HCT116 (cell line): ENCODE data around the gene OTOGL. TPM values are rescaled to one million over a fixed set of nuclear protein-coding genes. Genes with fewer than 3 reads are reported as not detected.
"Not testable (repeated sequence)": the region's sequence is repeated elsewhere in the genome, so short reads cannot be mapped to it uniquely, and the experiment has no call there.

Source experiments
- ATAC-seq: fragments of 200-7000 bp; cut with Tn5 transposase; 2 replicates; pipeline ENCODE4 v1.9.1; 2020; ENCODE audit warnings: mild to moderate bottlenecking, moderate library complexity
- BruUV-seq: library from RNA; stranded (reverse); fragments of 400-500 nt; replicated peaks from 2 replicates; lab custom pipeline; 2021; lab: Mats Ljungman, UMichigan
- CTCF ChIA-PET: fragments of 300-600 bp; sonication (Branson Sonifier 250); formaldehyde crosslinking; loops from one replicate; lab custom pipeline; 2021; ENCODE audit warnings: antibody characterized with exemption; lab: Charles Lee
- POLR2A ChIA-PET: fragments of 300-600, 350-600 bp; sonication (Branson Sonifier 250); formaldehyde crosslinking; loops from one replicate; lab custom pipeline; 2021; ENCODE audit warnings: antibody characterized with exemption; lab: Charles Lee
- RAD21 ChIA-PET, 2 experiments: fragments of 300-600 bp; sonication (Branson Sonifier 250); formaldehyde crosslinking; loops; one replicate each; lab custom pipeline; 2023; ENCODE audit warnings: low total read pairs in 2 of 2; ENCODE audit not compliant: uncharacterized antibody in 2 of 2, unreplicated experiment in 2 of 2, low non-redundant PET in 1 of 2; lab: Charles Lee
- DNase-seq: peaks from one replicate; pipeline ENCODE4 v3.0.0-alpha.2; 2010; ENCODE audit warnings: low read depth, low spot score
- H2AFZ ChIP-seq: fragments of 200-600 bp; shearing (Covaris generic), sonication (generic); 2 replicates; pipeline ENCODE4 v1.6.1; 2017; ENCODE audit warnings: low read depth, mixed run types, mixed read lengths, antibody characterized with exemption, low read length; ENCODE audit not compliant: poor library complexity, severe bottlenecking
- H3K27ac ChIP-seq: 2 replicates; pipeline ENCODE4 v1.5.1; 2012; ENCODE audit warnings: low read depth, low read length
- H3K27me3 ChIP-seq: fragments of 200-600 bp; sonication (generic); 2 replicates; pipeline ENCODE4 v1.6.1; 2016; ENCODE audit warnings: mixed run types, low read length, mixed read lengths; ENCODE audit not compliant: insufficient read depth
- H3K36me3 ChIP-seq, 2 experiments: fragments of 200-500 bp in 1 of 2; fragments of 200-600 bp in 1 of 2; sonication (Bioruptor generic) in 1 of 2; sonication (generic) in 1 of 2; 2 replicates each; pipeline versions ENCODE4 v1.5.1 to v1.6.1; 2014 to 2016; ENCODE audit warnings: low read length in 2 of 2, inconsistent platforms in 1 of 2, mixed read lengths in 1 of 2, mixed run types in 1 of 2; ENCODE audit not compliant: insufficient read depth in 2 of 2, control insufficient read depth in 1 of 2
- H3K4me1 ChIP-seq, 2 experiments: fragments of 200-600 bp in 1 of 2; sonication (generic) in 1 of 2; 2 replicates each; pipeline versions ENCODE4 v1.5.1 to v1.6.1; 2012 to 2017; ENCODE audit warnings: low read length in 2 of 2, inconsistent platforms in 1 of 2, mild to moderate bottlenecking in 1 of 2, mixed read lengths in 1 of 2, mixed run types in 1 of 2, moderate library complexity in 1 of 2; ENCODE audit not compliant: insufficient read depth in 2 of 2, control insufficient read depth in 1 of 2
- H3K4me2 ChIP-seq: fragments of 200-600 bp; sonication (generic); 2 replicates; pipeline ENCODE4 v1.6.1; 2017; ENCODE audit warnings: mixed run types, low read length, mixed read lengths
- H3K4me3 ChIP-seq, 2 experiments: fragments of 200-600 bp in 1 of 2; sonication (generic) in 1 of 2; replicated peaks in 1 of 2; 2 replicates each; pipeline ENCODE4 v1.5.1; 2011 to 2016; ENCODE audit warnings: low read length in 2 of 2, control low read depth in 1 of 2, low read depth in 1 of 2, mild to moderate bottlenecking in 1 of 2, mixed read lengths in 1 of 2, mixed run types in 1 of 2
- H3K79me2 ChIP-seq: fragments of 200-600 bp; sonication (generic); 2 replicates; pipeline ENCODE4 v1.6.1; 2017; ENCODE audit warnings: mild to moderate bottlenecking, mixed run types, low read length, moderate library complexity, mixed read lengths; ENCODE audit not compliant: insufficient read depth
- H3K9ac ChIP-seq: fragments of 200-600 bp; sonication (generic); 2 replicates; pipeline ENCODE4 v1.6.1; 2016; ENCODE audit warnings: low read length, mixed read lengths
- H3K9me2 ChIP-seq: fragments of 200-600 bp; sonication (generic), shearing (Covaris generic); 2 replicates; pipeline ENCODE4 v1.6.1; 2017; ENCODE audit warnings: mixed run types, mild to moderate bottlenecking, moderate library complexity; ENCODE audit not compliant: insufficient read depth
- H3K9me3 ChIP-seq, 2 experiments: fragments of 200-500 bp in 1 of 2; fragments of 200-600 bp in 1 of 2; sonication (Bioruptor generic) in 1 of 2; sonication (generic) in 1 of 2; 2 replicates each; pipeline ENCODE4 v1.6.1; 2014 to 2017; ENCODE audit warnings: low read length in 2 of 2, mixed read lengths in 2 of 2, inconsistent platforms in 1 of 2, low read depth in 1 of 2, mild to moderate bottlenecking in 1 of 2, mixed run types in 1 of 2, moderate library complexity in 1 of 2; ENCODE audit not compliant: control insufficient read depth in 1 of 2, insufficient read depth in 1 of 2
- H4K20me1 ChIP-seq: fragments of 200-600 bp; sonication (generic), shearing (Covaris generic); 2 replicates; pipeline ENCODE4 v1.6.1; 2017; ENCODE audit warnings: mixed run types, mild to moderate bottlenecking, moderate library complexity; ENCODE audit not compliant: insufficient read depth
- CEBPB ChIP-seq: IDR thresholded peaks from 2 replicates; pipeline ENCODE4 v1.6.1; 2012; ENCODE audit warnings: low read depth
- EGR1 ChIP-seq: IDR thresholded peaks from 2 replicates; pipeline ENCODE4 v1.6.1; 2012; ENCODE audit warnings: low read depth
- ELF1 ChIP-seq: IDR thresholded peaks from 2 replicates; pipeline ENCODE4 v1.6.1; 2012; ENCODE audit warnings: low read depth, borderline replicate concordance
- EZH2 ChIP-seq: fragments of 200-600 bp; sonication (generic); IDR thresholded peaks from 2 replicates; pipeline ENCODE4 v1.6.1; 2017; ENCODE audit warnings: antibody characterized with exemption, mixed run types
- JUND ChIP-seq: IDR thresholded peaks from 2 replicates; pipeline ENCODE4 v1.6.1; 2012
- POLR2A ChIP-seq: IDR thresholded peaks from 2 replicates; pipeline ENCODE4 v1.7.0; 2011; ENCODE audit warnings: borderline replicate concordance; ENCODE audit not compliant: insufficient read depth, insufficient read length; ENCODE audit errors: extremely low read depth
- POLR2AphosphoS5 ChIP-seq: IDR thresholded peaks from 2 replicates; pipeline ENCODE4 v1.6.1; 2011; ENCODE audit warnings: mild to moderate bottlenecking, low read depth, low read length, moderate library complexity
- RAD21 ChIP-seq: IDR thresholded peaks from 2 replicates; pipeline ENCODE4 v1.6.1; 2012; ENCODE audit warnings: low read depth, mild to moderate bottlenecking
- SP1 ChIP-seq: IDR thresholded peaks from 2 replicates; pipeline ENCODE4 v1.6.1; 2012; ENCODE audit warnings: low read depth
- SRF ChIP-seq: IDR thresholded peaks from 2 replicates; pipeline ENCODE4 v1.6.1; 2012; ENCODE audit warnings: low read depth
- TCF7L2 ChIP-seq: IDR thresholded peaks from 2 replicates; pipeline ENCODE4 v1.7.0; 2011; ENCODE audit warnings: borderline replicate concordance, inconsistent platforms; ENCODE audit not compliant: insufficient read depth, insufficient read length; ENCODE audit errors: extremely low read depth
- intact Hi-C: fragments of 100-400 bp; cut with micrococcal nuclease; formaldehyde crosslinking; loops from 2 replicates; pipeline ENCODE4 v1.10.0; 2022
- total RNA-seq: library from RNA; stranded (reverse); gene quantifications from one replicate; pipeline ENCODE4 v1.2.1, GENCODE V29; 2021; ENCODE audit not compliant: unreplicated experiment
- TF ChIP-seq, protein P1 (sequence below): IDR thresholded peaks from 2 replicates; pipeline ENCODE4 v1.6.1; 2012
- TF ChIP-seq, protein P2 (sequence below): IDR thresholded peaks from 2 replicates; pipeline ENCODE4 v1.6.1; 2012; ENCODE audit warnings: low read depth

OTOGL gene
- total RNA-seq, 1 experiment from 2014 or later = not detected

DNA sequence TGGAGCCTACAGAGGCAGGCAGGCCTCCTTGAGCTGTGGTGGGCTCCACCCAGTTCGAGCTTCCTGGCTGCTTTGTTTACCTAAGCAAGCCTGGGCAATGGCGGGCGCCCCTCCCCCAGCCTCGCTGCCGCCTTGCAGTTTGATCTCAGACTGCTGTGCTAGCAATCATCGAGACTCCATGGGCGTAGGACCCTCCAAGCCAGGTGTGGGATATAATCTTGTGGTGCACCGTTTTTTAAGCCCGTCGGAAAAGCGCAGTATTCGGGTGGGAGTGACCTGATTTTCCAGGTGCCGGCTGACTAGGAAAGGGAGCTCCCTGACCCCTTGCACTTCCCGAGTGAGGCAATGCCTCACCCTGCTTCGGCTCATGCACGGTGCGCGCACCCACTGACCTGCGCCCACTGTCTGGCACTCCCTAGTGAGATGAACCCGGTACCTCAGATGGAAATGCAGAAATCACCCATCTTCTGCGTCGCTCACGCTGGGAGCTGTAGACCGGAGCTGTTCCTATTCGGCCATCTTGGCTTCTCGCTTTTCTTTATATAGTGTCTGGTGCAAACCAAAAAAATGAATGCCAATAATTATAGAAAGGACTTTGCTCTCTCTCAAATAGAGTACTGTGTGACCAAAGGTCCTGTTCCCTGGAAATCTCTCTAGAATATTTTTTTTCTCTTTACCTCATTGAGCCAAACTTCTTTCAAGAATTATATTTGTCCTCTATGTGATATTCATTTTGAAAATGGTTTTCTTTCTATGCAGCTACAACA is 50.4 kb downstream of the OTOGL start:
- not testable (repeated sequence) for H3K27ac ChIP-seq, BruUV-seq

DNA sequence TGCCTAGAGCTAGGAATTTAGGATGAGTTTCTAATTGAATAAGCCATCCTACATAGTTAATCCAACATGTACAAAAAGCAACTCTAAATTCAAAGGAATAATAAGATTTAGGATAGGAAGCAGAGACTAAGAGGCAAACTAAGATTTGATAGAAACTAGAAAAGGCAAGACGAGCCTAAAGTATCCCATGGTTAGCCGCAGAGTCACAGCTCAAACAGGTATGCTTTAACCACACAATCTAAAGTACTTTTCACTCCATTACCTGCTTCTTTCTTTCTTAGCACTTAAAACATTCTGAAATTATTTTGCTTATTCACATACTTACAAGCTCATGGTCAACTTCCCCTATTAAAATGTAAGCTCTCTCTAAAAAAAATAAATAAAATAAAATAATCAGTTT is 51.8 kb downstream of the OTOGL start:
- Histone ChIP-seq H3K27me3 (no peaks in the 10 kb centered on the region), H2AFZ (no peak overlapping the region), H3K36me3 (no peaks in the 10 kb centered on the region), H4K20me1 (no peaks in the 10 kb centered on the region), H3K9me3 (no peaks in the 10 kb centered on the region), H3K4me1 (no peaks in the 10 kb centered on the region), H3K9ac (no peak overlapping the region), H3K4me2 (no peak overlapping the region), H3K79me2 (no peaks in the 10 kb centered on the region), H3K9me2 (no peaks in the 10 kb centered on the region; the same call in 1 of the 2 replicates), H3K27ac (no peak overlapping the region), H3K4me3 (no peak overlapping the region)
- TF ChIP-seq SP1 = no peak
- TF ChIP-seq, protein P1, sequence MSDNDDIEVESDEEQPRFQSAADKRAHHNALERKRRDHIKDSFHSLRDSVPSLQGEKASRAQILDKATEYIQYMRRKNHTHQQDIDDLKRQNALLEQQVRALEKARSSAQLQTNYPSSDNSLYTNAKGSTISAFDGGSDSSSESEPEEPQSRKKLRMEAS = no peak
- no peak for TF ChIP-seq POLR2A
- TF ChIP-seq TCF7L2 = no peak
- no peak for TF ChIP-seq POLR2AphosphoS5
- TF ChIP-seq EGR1 = no peak
- TF ChIP-seq ELF1 = no peak
- TF ChIP-seq SRF = no peak
- TF ChIP-seq, protein P2, sequence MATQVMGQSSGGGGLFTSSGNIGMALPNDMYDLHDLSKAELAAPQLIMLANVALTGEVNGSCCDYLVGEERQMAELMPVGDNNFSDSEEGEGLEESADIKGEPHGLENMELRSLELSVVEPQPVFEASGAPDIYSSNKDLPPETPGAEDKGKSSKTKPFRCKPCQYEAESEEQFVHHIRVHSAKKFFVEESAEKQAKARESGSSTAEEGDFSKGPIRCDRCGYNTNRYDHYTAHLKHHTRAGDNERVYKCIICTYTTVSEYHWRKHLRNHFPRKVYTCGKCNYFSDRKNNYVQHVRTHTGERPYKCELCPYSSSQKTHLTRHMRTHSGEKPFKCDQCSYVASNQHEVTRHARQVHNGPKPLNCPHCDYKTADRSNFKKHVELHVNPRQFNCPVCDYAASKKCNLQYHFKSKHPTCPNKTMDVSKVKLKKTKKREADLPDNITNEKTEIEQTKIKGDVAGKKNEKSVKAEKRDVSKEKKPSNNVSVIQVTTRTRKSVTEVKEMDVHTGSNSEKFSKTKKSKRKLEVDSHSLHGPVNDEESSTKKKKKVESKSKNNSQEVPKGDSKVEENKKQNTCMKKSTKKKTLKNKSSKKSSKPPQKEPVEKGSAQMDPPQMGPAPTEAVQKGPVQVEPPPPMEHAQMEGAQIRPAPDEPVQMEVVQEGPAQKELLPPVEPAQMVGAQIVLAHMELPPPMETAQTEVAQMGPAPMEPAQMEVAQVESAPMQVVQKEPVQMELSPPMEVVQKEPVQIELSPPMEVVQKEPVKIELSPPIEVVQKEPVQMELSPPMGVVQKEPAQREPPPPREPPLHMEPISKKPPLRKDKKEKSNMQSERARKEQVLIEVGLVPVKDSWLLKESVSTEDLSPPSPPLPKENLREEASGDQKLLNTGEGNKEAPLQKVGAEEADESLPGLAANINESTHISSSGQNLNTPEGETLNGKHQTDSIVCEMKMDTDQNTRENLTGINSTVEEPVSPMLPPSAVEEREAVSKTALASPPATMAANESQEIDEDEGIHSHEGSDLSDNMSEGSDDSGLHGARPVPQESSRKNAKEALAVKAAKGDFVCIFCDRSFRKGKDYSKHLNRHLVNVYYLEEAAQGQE = no peak
- no peak for TF ChIP-seq CEBPB
- no peak for TF ChIP-seq EZH2
- TF ChIP-seq RAD21 = no peak
- no peak for TF ChIP-seq JUND
- intact Hi-C loops = no loop called here
- DNase-seq (no peak), ATAC-seq (no peak)
- ChIA-PET CTCF (no interaction called here), RAD21 (no interaction called here), POLR2A (no interaction called here)
- BruUV-seq = no TSS peak

More for the DNA sequence above, 50.4 kb downstream of the OTOGL start:
- H3K4me3 ChIP-seq, H3K9me3 ChIP-seq, CTCF ChIA-PET, H3K9ac ChIP-seq, H3K4me1 ChIP-seq, H3K4me2 ChIP-seq, H3K36me3 ChIP-seq, H3K27me3 ChIP-seq, H4K20me1 ChIP-seq, POLR2A ChIA-PET, DNase-seq, H3K79me2 ChIP-seq, intact Hi-C loops, ATAC-seq, RAD21 ChIA-PET, H3K9me2 ChIP-seq, H2AFZ ChIP-seq: not testable (repeated sequence)
